Activated CD4-positive, alpha-beta T cell treated with anti-CD3 and anti-CD28 coated beads, Interleukin-2, Interleukin-6, amounts not matched to agents 100 ng/mL and 50 ng/mL, durations not matched to agents 16 hours and 8 hours (primary cell): Measurements from ENCODE around the gene COL9A3.

Source experiments
- DNase-seq: peaks from one replicate; pipeline ENCODE4 v3.0.0-alpha.2; 2020

The COL9A3 gene

GRCh38 chr20:62778601-62779416 lies 38.0 kb upstream of the COL9A3 start:
- no peak for DNase-seq

DNA sequence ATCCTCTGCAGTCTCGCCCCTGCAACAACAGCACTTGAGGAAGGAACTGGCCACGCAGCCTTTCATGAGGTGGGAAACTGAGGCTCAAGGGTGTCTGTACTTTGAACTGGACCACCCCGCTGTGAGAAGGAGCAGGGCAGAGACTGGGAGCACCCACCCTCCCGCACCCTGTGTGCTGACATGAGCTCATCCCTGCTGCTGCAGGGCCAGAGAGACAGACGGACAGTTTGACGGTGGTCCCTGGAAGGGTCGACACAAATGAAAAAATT lies 37.5 kb upstream of the COL9A3 start:
- no peak for DNase-seq

DNA sequence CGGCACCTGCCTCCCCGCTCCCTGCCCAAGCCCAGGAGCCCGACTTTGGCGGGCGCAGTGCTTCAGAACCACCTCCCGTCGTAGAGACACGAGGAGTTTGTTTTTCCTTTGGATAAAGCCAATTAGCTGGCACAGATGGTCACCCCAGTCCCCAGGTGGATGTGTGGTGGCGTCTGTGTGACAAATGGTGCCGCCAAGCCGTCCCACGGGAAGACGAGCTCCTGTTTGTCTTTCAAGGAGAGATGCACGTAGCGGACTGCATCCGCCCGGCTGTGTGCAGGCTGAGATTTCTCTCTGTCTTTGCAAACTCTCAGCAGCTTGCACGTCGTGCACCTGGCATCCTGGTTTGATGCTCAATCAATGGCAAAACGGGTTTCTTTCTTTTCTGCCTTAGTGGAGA lies 36.6 kb upstream of the COL9A3 start:
- no peak for DNase-seq

DNA sequence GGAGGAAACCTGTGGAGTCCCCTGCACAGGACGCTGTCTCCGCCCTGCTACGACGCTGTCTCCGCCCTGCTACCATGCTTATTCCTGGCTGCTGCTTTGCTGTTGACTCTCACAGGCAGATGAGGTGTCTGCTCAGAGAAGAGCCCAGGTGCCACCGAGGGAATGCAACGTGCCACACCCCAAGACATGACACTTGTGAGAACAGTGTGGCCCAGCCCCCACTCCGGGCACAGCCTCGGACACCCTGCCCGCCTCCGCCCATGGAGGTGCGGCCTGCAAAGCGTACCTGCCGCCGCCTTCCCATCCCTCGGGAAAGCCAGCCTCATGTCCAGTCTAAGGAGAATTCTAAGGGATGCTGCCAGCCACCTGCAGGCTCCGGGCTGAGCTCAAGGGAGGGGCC lies 36.2 kb upstream of the COL9A3 start:
- no peak for DNase-seq

- DNase-seq = no peak
Observed at GRCh38 chr20:62782149-62782892, 34.5 kb upstream of the COL9A3 start.

DNA sequence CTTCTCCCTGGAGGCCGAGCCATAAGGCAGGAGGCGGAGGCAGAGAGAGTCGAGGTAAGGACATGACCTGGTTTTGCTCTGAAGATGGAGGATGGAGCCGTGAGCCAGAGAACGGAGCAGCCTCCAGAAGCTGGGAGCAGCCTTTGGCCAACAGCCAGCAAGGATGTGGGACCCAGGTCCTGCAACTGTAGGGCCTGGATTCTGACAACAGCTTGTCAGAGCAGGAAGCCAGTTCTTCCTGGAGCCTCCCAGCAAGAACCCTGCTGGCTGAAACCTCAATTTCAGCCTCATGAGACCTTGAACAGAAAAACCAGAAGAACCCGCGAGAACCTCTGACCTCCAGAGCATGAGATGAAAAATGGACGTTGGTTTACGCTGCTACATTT lies 34.0 kb upstream of the COL9A3 start:
- DNase-seq = no peak

GRCh38 chr20:62784497-62784896 lies 32.4 kb upstream of the COL9A3 start:
- no peak for DNase-seq

DNA sequence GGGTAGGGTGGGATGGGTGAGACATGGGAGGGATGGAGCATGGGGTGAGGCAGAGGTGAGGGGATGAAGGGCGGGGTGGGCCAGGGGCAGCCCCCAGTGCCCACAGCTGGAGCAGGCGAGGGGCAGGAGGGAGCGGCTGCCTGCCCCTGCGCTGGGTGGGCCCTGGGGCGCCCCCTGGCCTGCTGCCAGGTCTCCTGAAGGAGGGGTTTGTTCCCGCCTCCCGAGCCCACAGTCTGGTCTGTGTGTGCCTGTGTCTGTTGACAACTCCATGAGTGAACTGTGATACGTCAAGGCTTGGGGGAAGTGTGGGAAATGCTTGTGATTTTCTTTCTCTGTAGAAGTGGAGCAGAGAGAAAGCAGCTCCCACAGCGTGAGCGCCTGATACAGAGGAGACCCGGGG lies 31.5 kb upstream of the COL9A3 start:
- DNase-seq = no peak

- no peak for DNase-seq
Observed at GRCh38 chr20:62786157-62786556, 30.7 kb upstream of the COL9A3 start.

DNA sequence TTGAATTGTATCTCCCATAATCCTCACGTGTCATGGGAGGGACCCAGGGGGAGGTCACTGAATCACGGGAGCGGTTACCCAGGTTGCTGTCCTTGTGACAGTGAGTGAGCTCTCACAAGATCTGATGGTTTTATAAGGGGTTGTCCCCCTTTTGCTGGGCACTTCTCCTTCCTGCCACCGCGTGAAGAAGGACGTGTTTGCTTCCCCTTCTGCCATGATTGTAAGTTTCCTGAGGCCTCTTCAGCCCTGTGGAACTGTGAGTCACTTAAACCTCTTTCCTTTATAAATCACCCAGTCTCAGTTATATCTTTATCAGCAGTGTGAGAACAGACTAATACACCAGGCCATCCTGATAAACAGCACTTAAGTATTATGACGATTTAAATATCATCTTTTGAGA lies 29.5 kb upstream of the COL9A3 start:
- DNase-seq = no peak

- no peak for DNase-seq
Observed at GRCh38 chr20:62787866-62788265, 29.0 kb upstream of the COL9A3 start.

- no peak for DNase-seq
Observed at GRCh38 chr20:62788607-62789006, 28.2 kb upstream of the COL9A3 start.

DNA sequence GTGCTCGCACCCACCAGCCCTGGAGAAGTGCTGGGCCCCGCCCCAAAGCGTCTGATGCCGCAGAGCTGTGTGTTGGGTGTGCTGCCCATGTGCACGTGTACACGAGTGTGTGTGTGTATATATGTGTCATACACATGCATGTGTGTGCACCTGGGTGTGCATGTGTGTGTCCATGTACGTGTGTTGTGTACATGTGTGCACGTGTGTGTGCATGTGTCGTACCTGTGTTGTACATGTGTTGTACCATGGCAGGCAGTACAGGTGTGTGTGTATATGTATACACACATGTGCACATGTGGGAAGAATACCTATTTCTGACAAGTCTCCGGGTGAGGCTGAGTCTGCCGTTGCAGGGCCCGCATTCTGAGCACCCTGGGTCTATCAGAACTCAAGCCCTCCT lies 26.8 kb upstream of the COL9A3 start:
- no peak for DNase-seq

DNA sequence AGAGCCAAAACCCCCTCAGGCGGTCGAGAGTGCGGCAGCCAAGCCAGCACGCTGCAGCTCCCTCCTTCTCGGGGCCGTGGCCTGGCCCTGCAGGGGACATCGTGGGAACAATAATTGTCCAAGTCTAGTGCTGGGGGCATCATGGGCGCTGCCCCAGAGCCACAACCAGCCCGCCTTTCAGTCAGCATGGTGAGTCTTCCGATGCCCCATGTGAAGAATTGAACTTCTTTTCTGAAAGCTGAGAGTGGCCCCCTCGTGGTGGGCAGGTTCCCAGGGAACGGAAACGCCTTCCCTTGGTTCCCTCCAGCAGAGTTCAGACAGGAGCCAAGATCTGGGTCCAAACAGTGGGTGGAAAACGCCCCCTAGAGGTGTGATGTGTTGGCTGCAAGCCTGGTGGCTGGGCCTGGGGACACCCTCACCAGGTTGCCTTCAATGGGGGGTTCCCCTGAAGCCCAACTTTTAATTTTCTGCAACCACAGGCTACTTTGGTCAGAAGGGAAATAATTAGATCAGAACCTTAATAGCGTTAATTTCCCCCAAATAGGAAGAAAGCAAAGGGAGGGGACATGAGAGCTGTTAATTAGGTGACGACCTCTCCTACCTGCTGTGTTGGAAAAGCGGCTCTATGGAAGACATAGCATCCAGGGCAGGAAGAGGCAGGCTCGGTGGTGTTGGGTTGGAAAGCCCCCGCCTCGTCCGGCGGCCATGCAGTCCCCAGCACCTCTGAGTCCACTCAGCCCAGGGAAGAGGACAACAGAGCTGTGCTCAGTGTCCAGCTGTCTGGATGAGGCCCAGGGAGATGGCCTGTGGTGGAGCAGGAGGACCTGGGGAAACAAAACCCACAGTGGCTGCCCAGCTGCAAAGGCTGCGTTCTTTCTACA lies 25.3 kb upstream of the COL9A3 start:
- DNase-seq = peak; percentile 88

- DNase-seq = no peak
Observed at GRCh38 chr20:62792182-62792939, 24.5 kb upstream of the COL9A3 start.

GRCh38 chr20:62792940-62793756 lies 23.7 kb upstream of the COL9A3 start:
- no peak for DNase-seq

DNA sequence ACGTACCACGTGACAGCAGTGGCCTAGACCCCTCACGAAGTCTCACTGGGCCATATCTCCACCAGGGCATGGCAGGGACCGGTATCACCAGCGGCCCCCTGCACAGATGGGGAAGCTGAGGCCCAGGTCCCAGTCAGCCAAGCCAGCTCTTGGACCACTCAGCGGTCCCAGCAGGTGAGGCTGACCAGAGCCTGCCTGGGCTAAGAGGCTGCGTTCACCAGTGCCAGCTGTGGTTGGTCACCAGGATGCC lies 23.2 kb upstream of the COL9A3 start:
- no peak for DNase-seq

DNA sequence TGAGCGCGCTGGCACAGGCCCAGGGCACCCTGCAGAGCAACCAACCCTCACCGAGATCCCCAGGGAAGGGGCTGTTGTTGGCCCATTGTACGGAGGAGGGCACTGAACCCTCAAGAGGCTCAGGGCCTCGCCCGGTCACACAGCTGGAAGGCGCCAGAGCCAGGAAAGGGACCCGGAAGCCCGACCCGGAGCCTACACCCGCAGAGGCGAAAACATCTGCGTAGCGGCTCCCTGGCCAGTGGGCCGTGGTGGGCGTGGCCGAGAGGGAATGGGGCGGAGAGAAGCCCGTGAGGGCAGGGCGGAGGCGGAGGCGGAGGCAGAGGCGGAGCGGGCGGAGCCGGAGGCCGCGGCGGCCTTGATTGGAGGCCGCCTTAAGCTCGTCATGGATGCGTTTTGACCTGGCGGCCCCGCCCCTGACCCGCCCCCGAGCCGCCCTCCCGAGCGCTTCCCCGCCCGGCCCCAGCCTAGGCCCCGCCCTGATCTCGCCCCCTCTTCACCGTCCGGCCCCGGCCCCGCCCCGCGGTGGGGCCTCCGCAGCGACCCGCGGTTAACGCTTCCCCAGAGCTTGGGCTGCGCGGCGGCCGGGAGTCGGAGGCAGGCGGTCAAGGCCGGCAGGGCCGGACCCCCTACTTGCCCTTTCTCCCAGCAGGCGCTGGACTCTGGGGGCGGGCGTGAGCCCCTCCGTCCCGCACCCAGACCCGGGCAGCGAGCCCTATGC lies 22.7 kb upstream of the COL9A3 start:
- peak; percentile 99 for DNase-seq

- peak; percentile 77 for DNase-seq
Observed at GRCh38 chr20:62795023-62795761, 21.7 kb upstream of the COL9A3 start.

DNA sequence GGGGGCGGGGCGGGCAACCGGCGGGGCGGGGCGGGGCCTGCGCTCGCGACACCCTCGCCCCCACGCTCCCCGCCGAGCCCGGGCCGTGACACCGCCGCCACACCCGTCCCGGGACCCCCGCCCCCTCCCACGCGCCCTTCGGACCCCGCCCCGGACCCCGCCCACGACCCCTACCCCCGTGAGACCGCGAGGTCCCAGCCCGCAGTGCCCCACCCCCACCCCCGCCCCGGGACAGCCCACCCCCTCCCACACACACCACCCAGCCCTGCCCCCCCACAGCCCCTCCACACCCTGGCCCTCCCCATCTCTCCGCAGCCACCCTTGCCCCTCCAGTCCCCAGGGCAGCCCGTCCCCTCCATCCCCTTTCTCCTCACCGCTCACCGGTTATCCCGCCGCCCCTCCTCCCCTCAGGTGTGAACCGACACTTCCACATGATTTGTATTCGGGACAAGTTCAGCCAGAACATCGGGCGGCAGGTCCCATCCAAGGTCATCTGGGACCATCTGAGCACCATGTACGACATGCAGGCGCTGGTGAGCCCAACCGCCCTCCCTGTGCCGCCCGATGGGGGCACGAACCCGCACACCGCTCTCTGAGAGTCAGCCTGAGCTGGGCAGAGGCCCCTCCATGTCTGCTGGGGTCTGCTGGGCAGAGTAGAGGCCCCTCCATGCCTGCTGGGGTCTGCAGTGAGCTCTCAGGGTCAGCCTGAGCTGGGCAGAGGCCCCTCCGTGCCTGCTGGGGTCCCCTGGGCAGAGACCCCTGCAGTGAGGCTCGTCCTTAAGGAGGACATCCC lies 20.0 kb upstream of the COL9A3 start:
- no peak for DNase-seq
